ENCODE results near the gene NCAPG2.

Gene NCAPG2

DNA sequence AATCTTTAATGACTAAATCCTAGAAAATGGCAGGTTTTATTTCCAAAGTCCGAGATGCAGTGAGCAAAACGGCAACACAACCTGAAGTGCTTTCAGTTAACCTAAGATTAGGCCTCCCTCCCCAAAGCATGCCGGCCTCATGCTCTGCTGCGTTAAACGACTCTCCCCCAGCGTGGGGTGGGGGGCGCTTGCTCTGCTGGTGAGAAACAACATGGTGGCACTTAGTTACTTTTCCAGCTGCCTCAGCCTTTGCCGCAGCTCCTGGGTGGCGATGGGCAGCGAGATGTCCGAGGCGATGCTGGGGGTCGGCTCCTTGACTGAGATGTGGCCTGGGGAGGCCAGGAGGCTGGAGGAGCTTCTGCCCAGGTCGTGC, 36.7 kb upstream of the NCAPG2 start:
- TF ChIP-seq, protein P1, sequence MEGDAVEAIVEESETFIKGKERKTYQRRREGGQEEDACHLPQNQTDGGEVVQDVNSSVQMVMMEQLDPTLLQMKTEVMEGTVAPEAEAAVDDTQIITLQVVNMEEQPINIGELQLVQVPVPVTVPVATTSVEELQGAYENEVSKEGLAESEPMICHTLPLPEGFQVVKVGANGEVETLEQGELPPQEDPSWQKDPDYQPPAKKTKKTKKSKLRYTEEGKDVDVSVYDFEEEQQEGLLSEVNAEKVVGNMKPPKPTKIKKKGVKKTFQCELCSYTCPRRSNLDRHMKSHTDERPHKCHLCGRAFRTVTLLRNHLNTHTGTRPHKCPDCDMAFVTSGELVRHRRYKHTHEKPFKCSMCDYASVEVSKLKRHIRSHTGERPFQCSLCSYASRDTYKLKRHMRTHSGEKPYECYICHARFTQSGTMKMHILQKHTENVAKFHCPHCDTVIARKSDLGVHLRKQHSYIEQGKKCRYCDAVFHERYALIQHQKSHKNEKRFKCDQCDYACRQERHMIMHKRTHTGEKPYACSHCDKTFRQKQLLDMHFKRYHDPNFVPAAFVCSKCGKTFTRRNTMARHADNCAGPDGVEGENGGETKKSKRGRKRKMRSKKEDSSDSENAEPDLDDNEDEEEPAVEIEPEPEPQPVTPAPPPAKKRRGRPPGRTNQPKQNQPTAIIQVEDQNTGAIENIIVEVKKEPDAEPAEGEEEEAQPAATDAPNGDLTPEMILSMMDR (IDR thresholded peaks at IDR 0.05) = no peak
- DNase-seq (ENCODE audit: low spot score) = no peak
- no peak overlapping the region for H3K27ac ChIP-seq
- no peak overlapping the region for H3K4me3 ChIP-seq

DNA sequence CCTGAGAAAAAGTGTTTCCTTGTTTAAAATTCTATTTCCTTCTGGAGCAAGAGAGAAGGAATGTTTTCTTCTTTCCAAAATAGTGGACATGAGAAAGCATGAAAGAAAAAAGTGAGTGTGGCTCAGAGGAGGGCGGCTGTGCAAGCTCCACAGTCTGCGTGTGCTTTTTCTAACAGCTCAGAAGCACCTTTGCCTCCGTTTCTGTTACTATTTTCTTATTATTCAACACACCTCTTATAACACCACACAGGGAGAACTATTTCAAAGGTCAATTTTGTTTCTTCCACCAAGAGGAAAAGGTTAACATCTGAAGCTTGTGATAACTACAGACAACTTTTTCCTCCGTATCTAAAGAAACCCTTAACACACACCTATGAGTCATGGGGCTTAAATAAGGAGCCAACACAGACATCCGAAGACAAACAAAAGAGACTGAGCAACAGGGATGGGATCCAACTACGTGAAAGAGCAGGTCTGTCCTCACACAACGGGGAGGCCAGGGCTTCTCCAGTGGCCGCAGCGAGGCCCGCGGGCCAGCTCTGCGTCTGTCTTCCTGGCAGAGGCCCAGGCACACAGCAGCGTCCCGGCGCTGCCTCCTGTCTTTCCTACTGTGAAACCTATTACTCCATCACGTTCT, 36.2 kb upstream of the NCAPG2 start:
- DNase-seq (ENCODE audit: low spot score) = no peak
- TF ChIP-seq, protein P1 (IDR thresholded peaks at IDR 0.05) = no peak
- H3K4me3 ChIP-seq = no peak overlapping the region
- no peak overlapping the region for H3K27ac ChIP-seq

DNA sequence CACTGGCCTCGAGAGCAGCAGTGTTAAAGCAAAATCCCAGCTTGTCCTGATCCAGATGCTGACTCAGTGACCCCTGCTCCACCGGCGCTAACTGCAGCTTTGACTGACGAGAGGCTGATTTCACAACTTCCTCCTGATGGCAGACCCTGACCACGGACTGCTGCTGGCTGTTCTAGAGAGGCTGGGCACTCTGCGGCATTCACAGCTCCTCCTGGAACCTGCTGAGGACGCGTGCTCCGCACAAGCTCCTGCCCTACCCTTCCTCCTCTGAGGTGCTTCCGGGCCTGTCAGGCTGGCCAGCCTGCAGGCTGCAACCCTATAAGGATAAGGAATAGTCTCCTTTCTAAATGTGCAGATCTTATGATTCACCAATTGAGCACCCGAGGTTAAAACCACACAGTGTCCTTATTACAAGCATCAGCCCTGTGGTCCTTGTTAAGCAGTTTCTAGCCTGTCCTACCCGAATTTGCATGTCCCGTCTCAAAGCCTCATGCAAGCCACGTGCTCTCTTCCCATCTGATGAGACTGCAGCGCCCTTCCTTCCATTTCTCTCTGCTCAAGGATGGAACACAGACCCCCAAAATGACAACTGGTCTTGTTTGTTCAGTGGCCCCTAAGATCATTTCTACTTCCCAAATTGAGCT, 35.5 kb upstream of the NCAPG2 start:
- Histone ChIP-seq H3K4me3 (no peak overlapping the region), H3K27ac (peak overlapping the region in 1 of 2 donors; percentile 13)
- no peak for DNase-seq (ENCODE audit: low spot score)
- TF ChIP-seq, protein P1 (IDR thresholded peaks at IDR 0.05) = no peak

DNA sequence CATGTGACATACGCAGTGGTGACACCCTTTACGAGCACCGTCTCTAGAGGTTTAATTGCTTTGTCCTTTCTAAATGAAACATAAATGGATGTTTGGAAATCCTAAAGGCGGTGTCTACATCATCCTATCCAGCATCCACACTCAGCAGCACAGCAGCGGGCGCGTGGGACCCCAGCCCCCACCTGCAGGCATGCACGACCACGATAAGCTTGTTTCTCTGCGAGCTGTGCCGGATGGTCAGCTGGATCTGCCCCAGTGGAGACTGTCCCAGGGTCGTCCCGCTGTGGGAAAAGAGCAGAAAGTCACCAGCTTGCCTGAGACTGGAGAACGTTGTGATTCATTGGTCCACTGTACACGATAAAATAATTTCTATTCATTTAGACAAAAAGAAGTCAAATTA, 34.2 kb upstream of the NCAPG2 start:
- Histone ChIP-seq H3K4me3 (no peak overlapping the region), H3K27ac (no peak overlapping the region)
- no peak for DNase-seq (ENCODE audit: low spot score)
- TF ChIP-seq, protein P1 (IDR thresholded peaks at IDR 0.05) = no peak

DNA sequence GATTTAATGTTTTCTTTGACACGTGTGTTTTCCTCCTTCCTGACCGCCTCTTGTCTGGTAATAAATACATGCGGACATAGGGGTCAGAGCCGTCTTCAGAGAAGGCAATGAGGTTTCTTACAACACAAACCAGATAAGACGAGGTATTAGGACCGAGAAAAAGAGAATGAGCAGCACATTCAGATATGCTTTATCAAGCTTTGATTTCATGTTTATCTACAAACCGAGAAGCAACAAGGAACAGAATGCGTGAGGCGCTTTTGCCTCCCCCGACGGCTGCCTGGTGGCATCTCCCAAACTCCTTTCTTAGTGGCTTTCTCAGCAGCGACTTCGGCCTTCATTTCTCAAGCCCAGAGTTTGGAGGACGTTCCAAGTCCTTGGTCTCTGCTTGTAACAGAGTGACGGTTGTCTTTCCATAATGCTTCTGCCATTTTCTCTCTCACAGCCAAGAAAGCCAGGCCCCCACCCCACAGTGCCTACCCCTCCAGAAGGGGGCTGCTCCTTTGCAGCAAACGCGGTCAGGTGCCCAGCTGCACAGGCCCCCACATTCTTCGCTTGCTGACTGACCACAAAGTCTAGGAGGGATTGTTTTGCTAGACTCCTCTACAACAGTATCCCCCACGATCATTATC, 32.6 kb upstream of the NCAPG2 start:
- TF ChIP-seq, protein P1 (IDR thresholded peaks at IDR 0.05) = no peak
- DNase-seq (ENCODE audit: low spot score) = no peak
- no peak overlapping the region for H3K27ac ChIP-seq
- no peak overlapping the region for H3K4me3 ChIP-seq

DNA sequence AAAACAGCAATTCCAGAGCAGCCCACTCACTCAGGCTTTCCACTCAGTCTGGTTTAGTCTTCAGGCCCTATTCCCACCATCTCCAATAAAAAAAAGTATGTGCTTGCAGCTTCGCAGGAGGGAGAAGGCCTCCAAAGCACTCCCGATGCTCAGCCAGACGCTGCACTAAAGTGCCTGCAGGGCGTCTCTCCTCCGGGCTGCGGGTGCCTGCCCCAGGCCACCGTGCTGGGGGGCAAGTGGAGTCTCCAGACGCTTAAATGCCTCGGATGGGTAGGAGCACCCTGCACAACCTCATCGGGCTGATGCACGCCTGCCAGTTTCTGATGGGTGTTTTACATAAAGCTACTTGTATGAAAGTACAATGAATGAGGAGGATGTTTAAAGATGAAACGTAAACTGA, 31.3 kb upstream of the NCAPG2 start:
- Histone ChIP-seq H3K4me3 (no peak overlapping the region), H3K27ac (no peak overlapping the region)
- no peak for DNase-seq (ENCODE audit: low spot score)

More for the DNA sequence above, 31.3 kb upstream of the NCAPG2 start:
- TF ChIP-seq, protein P1 (IDR thresholded peaks at IDR 0.05) = no peak

All from coronary artery (tissue), 2 donors.